HL-60/S4 treated with phorbol 12-myristate 13-acetate at 8.2 ng/mL for 4 days and 3 days (cell line): ENCODE data around the gene TREML1.
"Not testable (repeated sequence)": the region's sequence is repeated elsewhere in the genome, so short reads cannot be mapped to it uniquely, and the experiment has no call there.

Experiments used
- in situ Hi-C: fragments of 300-500 bp; cut with MboI; formaldehyde crosslinking; loops from 2 replicates; pipeline ENCODE4 v1.15.0; 2022; ENCODE audit warnings: low sequenced_read_pairs

Gene TREML1

GRCh38 chr6:41155132-41155805, 1.1 kb upstream of the TREML1 start:
- in situ Hi-C loops, result no loop called here

- in situ Hi-C loops, result no loop called here
Measured at GRCh38 chr6:41153451-41153850, 696 bp downstream of the TREML1 start.

GRCh38 chr6:41150671-41151070, 3.5 kb downstream of the TREML1 start:
- in situ Hi-C loops, result no loop called here

- in situ Hi-C loops, result no loop called here
Measured at GRCh38 chr6:41147917-41148316, 6.2 kb downstream of the TREML1 start.

- in situ Hi-C loops, result no loop called here
Measured at GRCh38 chr6:41136911-41137310, 17.2 kb downstream of the TREML1 start.

GRCh38 chr6:41135062-41135832, 18.9 kb downstream of the TREML1 start:
- in situ Hi-C loops, result no loop called here

- in situ Hi-C loops, result no loop called here
Measured at GRCh38 chr6:41132254-41132653, 21.9 kb downstream of the TREML1 start.

GRCh38 chr6:41125282-41125681, 28.9 kb downstream of the TREML1 start:
- in situ Hi-C loops, result no loop called here

GRCh38 chr6:41122918-41123317, 31.2 kb downstream of the TREML1 start:
- in situ Hi-C loops, result no loop called here

GRCh38 chr6:41122373-41122772, 31.8 kb downstream of the TREML1 start:
- in situ Hi-C loops, result no loop called here

GRCh38 chr6:41120058-41120457, 34.1 kb downstream of the TREML1 start:
- in situ Hi-C loops, result no loop called here

- in situ Hi-C loops, result no loop called here
Measured at GRCh38 chr6:41119508-41119907, 34.6 kb downstream of the TREML1 start.

GRCh38 chr6:41115027-41115426, 39.1 kb downstream of the TREML1 start:
- in situ Hi-C loops, result not testable (repeated sequence)

GRCh38 chr6:41111017-41111416, 43.1 kb downstream of the TREML1 start:
- in situ Hi-C loops, result no loop called here

GRCh38 chr6:41103847-41104246, 50.3 kb downstream of the TREML1 start:
- in situ Hi-C loops, result no loop called here

- in situ Hi-C loops, result no loop called here
Measured at GRCh38 chr6:41100871-41101287, 53.3 kb downstream of the TREML1 start.
